ENCODE measurements around the gene MPP1. TPM values are rescaled to one million over a fixed set of nuclear protein-coding genes. Genes with fewer than 3 reads are reported as not detected.
A peak's percentile ranks its signal among the peaks of the same experiment; 100 is the strongest.

The MPP1 gene
- polyA plus RNA-seq, 2 of the 4 experiments (the other 2 are of a cell fraction): 10.7 to 14.3 TPM

GRCh38 chrX:154739952-154740465, 65.3 kb downstream of the MPP1 start:
- no peak overlapping the region for H3K4me2 ChIP-seq
- POLR2A ChIA-PET: no interaction called here
- ATAC-seq (no peak), DNase-seq (ENCODE audit: low read depth in 1 of 2, low spot score in 1 of 2) (no peak), FAIRE-seq (peak; percentile 65)
- H3K27ac ChIP-seq: no peak overlapping the region
- 67% methylated on average over 2 of the region's 2 CpGs for WGBS (ENCODE audit: missing lambda C conversion rate)
- no peaks in the 10 kb centered on the region for H3K9me3 ChIP-seq
- CTCF ChIA-PET: interaction anchor here (1.3 to 3.7 kb wide), 2 partner anchors 9 to 13 kb away, joined by 4 to 28 read pairs; partner anchors contain the start of gene GAB3
- no peak overlapping the region for H3K4me3 ChIP-seq
- TF ChIP-seq ELK1 (IDR thresholded peaks at IDR 0.05; ENCODE audit: low read depth, low read length) (no peak), JUNB (IDR thresholded peaks at IDR 0.05) (no peak), POLR2A (IDR thresholded peaks at IDR 0.05; ENCODE audit: low read length) (no peak), SREBF2 (IDR thresholded peaks at IDR 0.05) (no peak), ZC3H11A (IDR thresholded peaks at IDR 0.05) (no peak), HDAC2 (IDR thresholded peaks at IDR 0.05) (no peak), CBX2 (IDR thresholded peaks at IDR 0.05; ENCODE audit: borderline replicate concordance, low read depth) (no peak), REST (IDR thresholded peaks at IDR 0.05) (no peak), HES2 (IDR thresholded peaks at IDR 0.05) (no peak), TFCP2L1 (CRISPR knock-in tag; IDR thresholded peaks at IDR 0.05) (no peak), MAFK (IDR thresholded peaks at IDR 0.05; ENCODE audit: partially characterized antibody) (no peak), TP53 (CRISPR knock-in tag; IDR thresholded peaks at IDR 0.05) (no peak), RNF2 (IDR thresholded peaks at IDR 0.05; ENCODE audit: borderline replicate concordance, low read depth) (no peak), JUN (IDR thresholded peaks at IDR 0.05) (no peak), HEYL (CRISPR knock-in tag; IDR thresholded peaks at IDR 0.05) (no peak), ATOH8 (CRISPR knock-in tag; IDR thresholded peaks at IDR 0.05; ENCODE audit: low read depth) (no peak), POLR2AphosphoS2 (conservative IDR thresholded peaks at IDR 0.05; ENCODE audit: low read length) (no peak), USF2 (IDR thresholded peaks at IDR 0.05) (no peak), MYC (IDR thresholded peaks at IDR 0.05; ENCODE audit: borderline replicate concordance, low read length) (no peak)
- H3K4me1 ChIP-seq: peaks cover 18% of the 10 kb centered on the region

- DNase-seq (ENCODE audit: low read depth in 1 of 2, low spot score in 1 of 2) (no peak), FAIRE-seq (no peak), ATAC-seq (peak in 1 of 2 experiments; percentile 57; a peak in 3 of 6 replicates)
- WGBS (ENCODE audit: missing lambda C conversion rate): 33% methylated on average over 8 of the region's 8 CpGs
- Histone ChIP-seq H3K9me3 (no peaks in the 10 kb centered on the region), H3K4me2 (peak overlapping the region; percentile 46), H3K4me3 (no peak overlapping the region), H3K27ac (peak overlapping the region; percentile 38 to 45; a peak in 3 of 6 replicates), H3K4me1 (peaks cover 37% of the 10 kb centered on the region)
- ChIA-PET CTCF (interaction anchor here (1.3 to 3.7 kb wide), 2 partner anchors 11 kb away, joined by 4 to 28 read pairs; partner anchors contain the start of gene GAB3), POLR2A (no interaction called here)
- TF ChIP-seq RFX5 (IDR thresholded peaks at IDR 0.05): no peak
- TF ChIP-seq HEYL (CRISPR knock-in tag; IDR thresholded peaks at IDR 0.05): no peak
- TF ChIP-seq FOSL2 (IDR thresholded peaks at IDR 0.05): no peak
- TF ChIP-seq FOSL2 (CRISPR knock-in tag; IDR thresholded peaks at IDR 0.05): no peak
- TF ChIP-seq PBX3 (IDR thresholded peaks at IDR 0.05): no peak
- no peak for TF ChIP-seq CEBPB (IDR thresholded peaks at IDR 0.05)
- no peak for TF ChIP-seq SMC3 (IDR thresholded peaks at IDR 0.05)
- TF ChIP-seq JUNB (IDR thresholded peaks at IDR 0.05): no peak
- no peak for TF ChIP-seq RAD21 (conservative IDR thresholded peaks at IDR 0.05 in 1 of 2, IDR thresholded peaks at IDR 0.05 in 1 of 2)
- no peak for TF ChIP-seq HES2 (IDR thresholded peaks at IDR 0.05)
- no peak for TF ChIP-seq NFE2L2 (conservative IDR thresholded peaks at IDR 0.05; ENCODE audit: low read length)
- no peak for TF ChIP-seq TP53 (CRISPR knock-in tag; IDR thresholded peaks at IDR 0.05)
- no peak for TF ChIP-seq CHD2 (IDR thresholded peaks at IDR 0.05; ENCODE audit: low read length, partially characterized antibody)
- TF ChIP-seq E2F6 (IDR thresholded peaks at IDR 0.05; ENCODE audit: borderline replicate concordance, low read depth): no peak
These were observed 67.1 kb downstream of the MPP1 start for GRCh38 chrX:154738011-154738738.
